ENCODE data around the gene TGFA.

Gene TGFA

DNA sequence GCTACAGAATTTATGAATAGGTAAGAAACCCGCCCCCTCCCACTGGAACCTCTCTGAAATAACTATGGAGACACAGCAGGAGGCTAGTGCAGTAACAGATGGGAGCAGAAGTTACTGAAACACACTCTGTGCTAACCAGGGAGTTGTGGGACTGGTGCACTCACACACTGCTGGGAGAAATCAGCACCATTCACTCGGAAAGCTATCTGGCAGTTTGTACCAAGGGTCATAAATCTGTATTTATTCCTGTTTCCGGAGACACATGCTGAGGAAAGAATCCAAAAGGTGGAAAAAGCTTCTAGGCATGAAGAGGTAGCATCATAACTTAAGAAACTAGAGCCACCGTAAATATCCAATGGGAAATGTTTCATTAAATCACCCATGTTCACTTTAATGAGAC, 39.9 kb downstream of the TGFA start:
- H3K4me3 ChIP-seq (replicated peaks; ENCODE audit: low read depth, low read length) = no peak overlapping the region
- no peak for DNase-seq (ENCODE audit: low read depth)
- TF ChIP-seq, protein P1, sequence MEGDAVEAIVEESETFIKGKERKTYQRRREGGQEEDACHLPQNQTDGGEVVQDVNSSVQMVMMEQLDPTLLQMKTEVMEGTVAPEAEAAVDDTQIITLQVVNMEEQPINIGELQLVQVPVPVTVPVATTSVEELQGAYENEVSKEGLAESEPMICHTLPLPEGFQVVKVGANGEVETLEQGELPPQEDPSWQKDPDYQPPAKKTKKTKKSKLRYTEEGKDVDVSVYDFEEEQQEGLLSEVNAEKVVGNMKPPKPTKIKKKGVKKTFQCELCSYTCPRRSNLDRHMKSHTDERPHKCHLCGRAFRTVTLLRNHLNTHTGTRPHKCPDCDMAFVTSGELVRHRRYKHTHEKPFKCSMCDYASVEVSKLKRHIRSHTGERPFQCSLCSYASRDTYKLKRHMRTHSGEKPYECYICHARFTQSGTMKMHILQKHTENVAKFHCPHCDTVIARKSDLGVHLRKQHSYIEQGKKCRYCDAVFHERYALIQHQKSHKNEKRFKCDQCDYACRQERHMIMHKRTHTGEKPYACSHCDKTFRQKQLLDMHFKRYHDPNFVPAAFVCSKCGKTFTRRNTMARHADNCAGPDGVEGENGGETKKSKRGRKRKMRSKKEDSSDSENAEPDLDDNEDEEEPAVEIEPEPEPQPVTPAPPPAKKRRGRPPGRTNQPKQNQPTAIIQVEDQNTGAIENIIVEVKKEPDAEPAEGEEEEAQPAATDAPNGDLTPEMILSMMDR (IDR thresholded peaks at IDR 0.05; ENCODE audit: low read length, missing control alignments) = no peak

DNA sequence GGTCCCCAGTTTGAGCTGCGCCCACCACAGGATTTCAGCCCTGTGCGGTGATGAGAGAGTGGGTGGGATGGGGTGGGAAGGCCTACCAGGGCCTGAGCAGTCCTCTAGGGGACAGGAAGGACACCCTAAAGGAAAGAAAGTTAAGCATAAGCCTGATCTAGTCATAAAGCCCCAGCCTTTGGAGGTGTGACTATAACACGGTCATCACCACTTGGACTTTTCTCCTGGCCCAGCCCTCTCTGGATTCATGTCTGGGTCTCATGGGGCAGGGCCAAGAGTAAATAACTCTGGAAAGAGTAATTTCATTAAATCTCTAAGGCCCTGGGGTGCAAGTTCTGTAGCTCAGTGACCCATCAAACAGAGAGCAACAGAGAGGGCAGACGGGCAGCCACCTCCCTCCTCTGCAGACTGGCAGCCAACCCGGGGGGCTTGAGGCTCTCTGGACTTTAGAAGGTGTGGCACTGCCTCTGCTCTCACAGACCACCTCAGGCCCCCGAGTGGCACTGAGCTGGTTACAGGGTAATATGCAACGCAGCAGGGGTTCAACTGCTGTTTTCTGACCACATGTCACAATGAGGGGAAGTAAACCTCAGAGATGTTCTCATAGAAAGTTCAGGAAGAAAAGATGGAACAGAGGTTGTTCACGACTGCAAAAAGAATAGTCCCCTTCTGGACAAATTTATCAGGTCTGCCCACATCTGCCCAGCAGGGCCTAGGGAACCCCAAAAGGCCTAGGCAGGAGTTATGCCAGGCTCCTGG, 41.5 kb downstream of the TGFA start:
- TF ChIP-seq, protein P1 (IDR thresholded peaks at IDR 0.05; ENCODE audit: low read length, missing control alignments) = no peak
- no peak overlapping the region for H3K4me3 ChIP-seq (replicated peaks; ENCODE audit: low read depth, low read length)
- no peak for DNase-seq (ENCODE audit: low read depth)

DNA sequence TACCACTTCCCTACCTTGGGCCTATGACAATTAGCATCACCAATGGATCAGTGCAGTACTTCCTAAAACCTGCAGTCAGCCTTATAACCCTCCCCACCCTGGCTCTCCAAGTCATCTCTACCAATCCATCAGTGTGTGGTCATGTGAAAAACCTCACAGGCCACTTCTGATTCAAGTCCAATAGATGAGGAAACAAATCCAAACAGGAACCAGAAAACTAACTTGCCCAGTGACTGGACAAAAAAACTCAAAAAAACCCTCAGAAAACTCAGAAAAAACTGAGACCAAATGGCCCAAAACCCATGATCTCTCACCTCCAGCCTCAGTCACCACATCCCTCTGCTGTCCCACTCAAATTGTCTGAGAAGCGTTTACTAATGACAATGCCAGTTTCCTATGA, 43.3 kb downstream of the TGFA start:
- H3K4me3 ChIP-seq (replicated peaks; ENCODE audit: low read depth, low read length) = no peak overlapping the region
- TF ChIP-seq, protein P1 (IDR thresholded peaks at IDR 0.05; ENCODE audit: low read length, missing control alignments) = no peak
- DNase-seq (ENCODE audit: low read depth) = no peak

DNA sequence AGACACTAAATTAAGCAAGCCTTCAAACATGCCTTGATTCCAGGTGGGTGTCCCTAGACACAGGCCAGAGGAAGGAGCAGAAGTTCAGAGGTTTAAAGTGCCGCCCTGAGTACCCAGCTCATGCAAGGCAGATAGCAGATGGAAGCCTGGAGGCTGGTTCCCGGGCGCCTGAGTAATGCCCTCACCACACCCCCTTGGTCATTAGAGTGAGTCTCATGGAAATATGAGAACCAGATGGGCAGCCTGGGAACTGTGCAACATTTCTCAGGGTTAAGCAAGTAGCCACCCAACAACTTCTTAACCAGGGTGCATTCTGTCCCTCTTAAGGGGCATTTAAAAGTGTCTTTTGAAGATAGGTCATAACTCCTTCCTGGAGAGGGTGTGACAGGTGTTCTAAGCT, 44.1 kb downstream of the TGFA start:
- no peak for DNase-seq (ENCODE audit: low read depth)

DNA sequence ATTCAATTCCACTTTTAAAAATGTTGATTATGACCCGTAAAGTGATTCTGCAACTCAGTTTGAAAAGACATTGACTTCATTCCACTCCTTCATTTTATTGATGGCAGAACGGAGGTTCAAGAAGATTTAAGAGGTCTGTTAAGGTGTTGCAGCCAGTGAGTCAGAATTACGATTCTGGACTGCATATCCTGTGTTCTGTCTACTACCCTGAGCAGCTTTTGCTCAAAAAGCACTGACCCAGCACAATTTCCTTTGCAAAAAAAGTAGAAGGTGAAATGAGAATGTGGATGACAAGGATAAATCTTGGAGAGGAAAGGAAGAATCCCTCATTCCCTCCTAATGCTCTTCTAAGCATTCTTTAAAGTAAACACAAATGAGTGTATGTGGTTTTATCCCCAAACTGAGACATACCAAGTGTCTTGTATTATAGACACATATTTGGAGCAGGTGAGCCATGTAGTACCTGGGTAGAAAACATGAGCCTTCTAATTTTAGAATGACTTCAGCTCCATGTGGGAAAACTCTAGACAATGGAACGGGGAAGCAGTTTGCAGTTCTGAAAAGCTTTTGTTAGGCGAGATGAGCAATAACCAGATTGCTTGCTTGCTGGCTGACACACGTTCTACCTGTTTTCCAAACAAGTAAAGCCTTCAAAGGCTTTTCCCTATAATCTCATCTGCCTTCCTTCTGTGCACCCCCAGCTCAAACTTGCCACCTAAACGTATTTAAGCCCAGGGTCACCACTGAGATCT, 44.7 kb downstream of the TGFA start:
- no peak overlapping the region for H3K4me3 ChIP-seq (replicated peaks; ENCODE audit: low read depth, low read length)
- TF ChIP-seq, protein P1 (IDR thresholded peaks at IDR 0.05; ENCODE audit: low read length, missing control alignments) = no peak
- no peak for DNase-seq (ENCODE audit: low read depth)

More for the DNA sequence above, 44.1 kb downstream of the TGFA start:
- TF ChIP-seq, protein P1 (IDR thresholded peaks at IDR 0.05; ENCODE audit: low read length, missing control alignments) = no peak
- H3K4me3 ChIP-seq (replicated peaks; ENCODE audit: low read depth, low read length) = no peak overlapping the region

DNA sequence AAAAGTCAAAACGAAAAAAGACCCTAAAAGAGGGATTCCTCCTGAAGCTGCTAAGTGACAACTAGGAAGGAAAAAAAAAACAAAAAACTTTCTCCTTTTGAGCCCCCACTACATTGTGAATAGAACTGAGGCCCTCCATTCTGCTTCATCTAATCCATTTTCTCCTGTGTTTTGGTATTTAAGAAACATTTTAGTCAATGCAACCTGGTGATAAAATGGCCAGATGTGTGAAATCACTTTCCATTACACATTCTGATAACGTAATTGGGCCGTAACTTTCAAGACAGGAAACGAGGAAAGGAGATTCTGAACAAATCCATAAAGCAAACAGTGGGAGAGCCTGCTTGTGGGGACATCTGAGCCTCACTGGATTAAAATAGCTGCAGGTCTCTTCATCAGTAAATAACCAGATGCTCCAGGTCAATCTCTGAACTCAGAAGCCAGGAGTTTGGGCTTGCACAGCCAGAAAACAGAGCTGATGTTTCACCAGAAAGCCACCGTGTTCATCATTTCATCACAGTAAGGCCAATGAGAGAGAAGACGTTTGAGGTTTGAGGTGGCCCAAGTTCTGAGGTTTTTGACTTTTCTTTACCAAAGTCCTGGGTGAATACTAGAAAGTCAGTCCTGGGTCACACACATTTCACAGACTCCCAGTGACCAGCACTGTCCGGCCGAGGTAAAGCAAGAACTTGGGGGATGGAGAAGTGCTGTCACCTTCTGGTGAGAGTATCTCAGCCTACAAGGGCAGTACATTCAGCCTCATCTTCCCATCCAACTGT, 47.8 kb downstream of the TGFA start:
- no peak for DNase-seq (ENCODE audit: low read depth)
- TF ChIP-seq, protein P1 (IDR thresholded peaks at IDR 0.05; ENCODE audit: low read length, missing control alignments) = no peak

More for the DNA sequence above, 47.8 kb downstream of the TGFA start:
- no peak overlapping the region for H3K4me3 ChIP-seq (replicated peaks; ENCODE audit: low read depth, low read length)

Data from fibroblast of pulmonary artery (primary cell).